Psoas muscle (tissue), 8 donors: ENCODE results near the gene VIPR2. TPM values are rescaled to one million over a fixed set of nuclear protein-coding genes. Genes with fewer than 3 reads are reported as not detected.

Source experiments
- ATAC-seq, 4 donors: fragments of 200-7000 bp; cut with Tn5 transposase; one replicate each; pipeline ENCODE4 v1.9.1; 2020; ENCODE audit warnings: moderate library complexity in 3 of 4, mild to moderate bottlenecking in 2 of 4
- DNase-seq, 2 donors: peaks; one replicate each; pipeline ENCODE4 v3.0.0-alpha.2; 2020
- H3K27ac ChIP-seq: fragments of 200-600 bp; one replicate; pipeline ENCODE4 v1.8.0; 2022
- H3K27me3 ChIP-seq, 3 donors: fragments of 200-600 bp in 1 of 3; one replicate each; pipeline versions ENCODE4 v1.6.1 to v1.8.0; 2013 to 2022; ENCODE audit warnings: low read length in 2 of 3, mild to moderate bottlenecking in 2 of 3, moderate library complexity in 1 of 3; ENCODE audit not compliant: insufficient read depth in 3 of 3
- H3K36me3 ChIP-seq, 2 donors: fragments of 200-600 bp in 1 of 2; one replicate each; pipeline versions ENCODE4 v1.6.1 to v1.8.0; 2013 to 2022; ENCODE audit warnings: low read depth in 1 of 2, mild to moderate bottlenecking in 1 of 2, moderate library complexity in 1 of 2; ENCODE audit not compliant: insufficient read depth in 1 of 2
- H3K4me1 ChIP-seq: fragments of 200-600 bp; one replicate; pipeline ENCODE4 v1.8.0; 2022
- H3K4me3 ChIP-seq: fragments of 200-600 bp; one replicate; pipeline ENCODE4 v1.8.0; 2022; ENCODE audit warnings: mild to moderate bottlenecking
- H3K9me3 ChIP-seq: fragments of 200-600 bp; one replicate; pipeline ENCODE4 v1.8.0; 2022
- WGBS, 3 donors: extraction: QIAGEN DNeasy Blood & Tissue Kit; methylation state at CpG; one replicate each; pipeline versions ENCODE4 v1.1.6 to v1.1.7; 2013; 5-methylcytosine and 5-hydroxymethylcytosine counted together
- intact Hi-C, 2 donors: fragments of 100-400 bp; cut with DNase I; formaldehyde crosslinking; loops; one replicate each; pipeline versions ENCODE4 v1.11.0 to v1.14.2; 2022
- polyA plus RNA-seq, 3 donors: library from polyadenylated mRNA; stranded (reverse); fragments of 200-250 nt; gene quantifications; one replicate each; pipeline ENCODE4 v1.2.3, GENCODE V29; 2013
- total RNA-seq, 4 donors: library from RNA; stranded (reverse); fragmentation: NEBNext Ultra II Directional in 2 of 4; extraction: Animal tissue kit (Norgen Biotek cat#: 25700) in 2 of 4; gene quantifications; one replicate each; pipeline versions ENCODE4 v1.2.1 to v1.2.4, GENCODE V29; 2021 to 2023
- TF ChIP-seq, protein P1 (sequence below): fragments of 200-600 bp; IDR thresholded peaks from one replicate; pipeline ENCODE4 v1.8.0; 2022; ENCODE audit warnings: antibody characterized with exemption
- donor health status: healthy with polysubstance abuse.
- donor health status: DM: no; HTN: no; CAD: no; lungs with moderate emphysema.
- donor health status: Bipolar disorder and iron deficiency.
- donor health status: healthy.
- donor health status: DM: yes; HTN: yes; CAD: no.
- donor health status: DM: no; HTN: no; CAD: no.
- donor health status: DM: no; HTN: no; CAD: no.
- donor health status: DM: yes; HTN: yes; CAD: no.

Gene VIPR2
- total and polyA plus RNA-seq, 7 donors = 0.60 to 3.6 (median 2.4) TPM

DNA sequence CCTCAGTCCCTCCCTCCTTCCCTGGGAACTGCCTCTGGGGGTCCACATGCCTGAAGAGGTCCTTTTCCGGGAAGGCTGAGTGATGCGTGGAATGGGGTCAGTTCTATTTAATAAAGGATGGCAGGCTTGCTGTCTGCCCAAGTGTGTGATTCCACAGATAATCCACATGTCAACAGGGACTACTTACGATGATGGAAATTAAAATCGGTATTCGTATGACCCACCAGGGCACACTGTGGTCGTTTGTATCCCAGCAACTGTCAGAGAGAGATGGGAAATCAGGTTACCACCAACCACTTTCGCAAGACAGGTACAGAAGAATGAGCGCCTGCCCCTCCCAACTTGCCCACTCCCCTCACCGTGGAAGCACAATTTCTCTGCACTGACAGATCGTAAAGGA is 110.3 kb downstream of the VIPR2 start:
- no peak for ATAC-seq
- WGBS, 3 donors = 57 to 72% (median 65%) methylated on average over 10 of the region's 10 CpGs
- Histone ChIP-seq H3K27me3 (no peaks in the 10 kb centered on the region), H3K36me3 (no peaks in the 10 kb centered on the region), H3K9me3 (no peaks in the 10 kb centered on the region), H3K27ac (no peak overlapping the region), H3K4me1 (peaks cover 7% of the 10 kb centered on the region), H3K4me3 (no peak overlapping the region)
- intact Hi-C loops = loop anchor here (5.0 to 10.0 kb wide), 3 partner anchors 63 to 110 kb away; partner anchors contain the start of gene VIPR2 (in 2 of the 2)
- TF ChIP-seq, protein P1, sequence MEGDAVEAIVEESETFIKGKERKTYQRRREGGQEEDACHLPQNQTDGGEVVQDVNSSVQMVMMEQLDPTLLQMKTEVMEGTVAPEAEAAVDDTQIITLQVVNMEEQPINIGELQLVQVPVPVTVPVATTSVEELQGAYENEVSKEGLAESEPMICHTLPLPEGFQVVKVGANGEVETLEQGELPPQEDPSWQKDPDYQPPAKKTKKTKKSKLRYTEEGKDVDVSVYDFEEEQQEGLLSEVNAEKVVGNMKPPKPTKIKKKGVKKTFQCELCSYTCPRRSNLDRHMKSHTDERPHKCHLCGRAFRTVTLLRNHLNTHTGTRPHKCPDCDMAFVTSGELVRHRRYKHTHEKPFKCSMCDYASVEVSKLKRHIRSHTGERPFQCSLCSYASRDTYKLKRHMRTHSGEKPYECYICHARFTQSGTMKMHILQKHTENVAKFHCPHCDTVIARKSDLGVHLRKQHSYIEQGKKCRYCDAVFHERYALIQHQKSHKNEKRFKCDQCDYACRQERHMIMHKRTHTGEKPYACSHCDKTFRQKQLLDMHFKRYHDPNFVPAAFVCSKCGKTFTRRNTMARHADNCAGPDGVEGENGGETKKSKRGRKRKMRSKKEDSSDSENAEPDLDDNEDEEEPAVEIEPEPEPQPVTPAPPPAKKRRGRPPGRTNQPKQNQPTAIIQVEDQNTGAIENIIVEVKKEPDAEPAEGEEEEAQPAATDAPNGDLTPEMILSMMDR = no peak
- no peak for DNase-seq

DNA sequence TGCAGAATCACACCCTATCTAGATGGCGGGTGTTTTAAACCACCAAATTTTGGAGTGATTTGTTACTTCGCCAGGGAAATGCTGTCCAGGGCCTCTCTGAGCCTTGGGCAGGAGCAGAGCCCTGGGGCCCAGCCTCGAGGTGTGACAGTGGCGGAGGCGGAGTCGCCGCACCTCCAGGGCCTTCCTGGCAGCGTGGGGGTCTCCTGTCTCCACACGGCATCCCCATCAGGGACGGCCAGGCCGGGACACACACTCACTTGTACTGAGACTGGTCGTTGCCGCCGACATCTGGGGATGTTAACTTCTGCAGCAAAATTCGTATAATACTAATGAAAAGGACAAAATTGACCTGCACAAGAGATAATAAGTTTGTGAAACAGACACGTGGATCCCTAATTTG is 110.7 kb downstream of the VIPR2 start:
- WGBS, 3 donors = 83 to 84% (median 84%) methylated on average over 16 of the region's 16 CpGs
- H3K9me3 ChIP-seq = no peaks in the 10 kb centered on the region
- DNase-seq (no peak), ATAC-seq (no peak)
- TF ChIP-seq, protein P1 = no peak
- H3K4me1 ChIP-seq = peaks cover 2% of the 10 kb centered on the region
- H3K27ac ChIP-seq = no peak overlapping the region
- intact Hi-C loops = loop anchor here (5.0 to 10.0 kb wide), 3 partner anchors 63 to 111 kb away; partner anchors contain the start of gene VIPR2 (in 2 of the 2)
- no peaks in the 10 kb centered on the region for H3K27me3 ChIP-seq
- no peaks in the 10 kb centered on the region for H3K36me3 ChIP-seq
- H3K4me3 ChIP-seq = no peak overlapping the region

DNA sequence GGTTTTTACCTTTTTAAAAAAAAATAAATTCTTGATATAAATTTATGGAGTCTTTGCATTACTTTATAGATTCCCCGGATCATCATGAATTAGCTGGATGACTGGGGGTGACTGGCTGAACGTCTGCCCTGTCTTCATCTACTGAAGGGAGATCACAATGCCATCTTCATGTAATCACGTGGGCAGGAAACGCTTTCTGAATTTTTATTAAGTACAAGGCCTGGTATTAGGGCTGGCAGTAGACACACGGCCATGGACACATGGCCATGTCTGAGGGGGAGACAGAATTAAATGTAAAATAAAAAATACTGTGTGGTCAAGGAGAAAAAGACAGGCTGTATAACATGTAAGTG is 111.2 kb downstream of the VIPR2 start:
- peaks cover 0 to under 1% (median 0%) of the 10 kb centered on the region in 3 donors for H3K27me3 ChIP-seq
- WGBS, 3 donors = 87 to 92% (median 89%) methylated on average over 5 of the region's 5 CpGs
- TF ChIP-seq, protein P1 = no peak
- no peaks in the 10 kb centered on the region for H3K9me3 ChIP-seq
- ATAC-seq = no peak
- intact Hi-C loops = loop anchor here (5.0 to 10.0 kb wide), 3 partner anchors 64 to 111 kb away; partner anchors contain the start of gene VIPR2 (in 2 of the 2)
- no peaks in the 10 kb centered on the region for H3K36me3 ChIP-seq
- H3K4me1 ChIP-seq = no peaks in the 10 kb centered on the region
- H3K27ac ChIP-seq = no peak overlapping the region
- DNase-seq = no peak
- H3K4me3 ChIP-seq = no peak overlapping the region

DNA sequence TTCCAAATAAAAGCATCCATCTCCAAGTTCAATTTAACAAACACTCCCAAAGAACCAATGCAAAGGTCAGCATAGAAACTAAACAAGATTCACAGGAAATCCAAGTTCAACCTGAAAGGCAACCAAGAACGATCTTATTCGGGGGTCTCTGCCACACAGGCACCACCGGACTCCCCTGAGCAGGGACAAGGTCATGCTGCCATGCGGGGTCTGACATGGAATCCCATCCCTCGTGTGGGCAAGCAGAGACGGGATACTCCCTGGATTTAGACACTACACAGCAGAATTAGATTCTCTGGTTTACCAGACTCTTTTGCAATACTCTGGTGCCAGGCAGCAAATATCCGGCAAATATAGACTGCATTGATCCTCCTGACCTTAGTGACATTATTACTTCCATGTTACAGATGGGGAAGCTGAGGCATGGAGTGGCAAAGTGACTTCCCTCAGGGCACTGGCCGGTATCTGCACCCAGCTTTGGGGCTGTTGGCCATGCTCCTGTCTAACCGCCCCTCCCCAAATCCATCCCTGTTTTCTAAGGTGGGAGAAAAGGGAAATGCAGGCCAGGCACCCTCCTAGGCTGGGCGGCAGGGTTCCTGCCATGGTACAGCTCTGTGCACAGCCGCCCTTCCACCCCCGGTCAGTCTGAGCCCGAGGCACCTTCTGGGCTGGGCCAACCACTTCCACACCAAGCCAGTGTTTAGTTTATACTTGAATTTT is 111.8 kb downstream of the VIPR2 start:
- Histone ChIP-seq H3K9me3 (no peaks in the 10 kb centered on the region), H3K4me3 (no peak overlapping the region), H3K4me1 (no peaks in the 10 kb centered on the region), H3K36me3 (no peaks in the 10 kb centered on the region), H3K27ac (no peak overlapping the region), H3K27me3 (peaks cover 0 to 2% (median 0%) of the 10 kb centered on the region in 3 donors)
- intact Hi-C loops = loop anchor here (5.0 to 10.0 kb wide), 3 partner anchors 64 to 112 kb away; partner anchors contain the start of gene VIPR2 (in 2 of the 2)
- DNase-seq (no peak), ATAC-seq (no peak)
- TF ChIP-seq, protein P1 = no peak
- 86 to 89% (median 87%) methylated on average over 13 of the region's 13 CpGs for WGBS, 3 donors
